ENCODE results near the gene SMIM5. TPM values are rescaled to one million over a fixed set of nuclear protein-coding genes. Genes with fewer than 3 reads are reported as not detected.

SMIM5 gene
- total and polyA plus RNA-seq, 9 of the 15 experiments (the other 6 are each of a cell fraction or from before 2014, with no cell fraction given): 0.08 TPM; not detected in 8

GRCh38 chr17:75666959-75667790 lies 33.9 kb downstream of the SMIM5 start, which contains the start of the genes RECQL5 and SAP30BP (continued):
- no peak for TF ChIP-seq ZNF518B (CRISPR knock-in tag; IDR thresholded peaks at IDR 0.05)
- no peak for TF ChIP-seq THRA (IDR thresholded peaks at IDR 0.05)
- no peak for TF ChIP-seq ZNF12 (CRISPR knock-in tag; IDR thresholded peaks at IDR 0.05)
- peak; percentile 96 for TF ChIP-seq ELF1 (tag; IDR thresholded peaks at IDR 0.05)
- TF ChIP-seq BRD4 (IDR thresholded peaks at IDR 0.05): no peak
- TF ChIP-seq HOXB6 (CRISPR knock-in tag; IDR thresholded peaks at IDR 0.05; ENCODE audit: borderline replicate concordance): no peak
- TF ChIP-seq ZBTB7A (IDR thresholded peaks at IDR 0.05; ENCODE audit: borderline replicate concordance, control insufficient read depth, low read depth, low read length): peak; percentile 65
- no peak for TF ChIP-seq POU5F1 (IDR thresholded peaks at IDR 0.05; ENCODE audit: borderline replicate concordance, low read depth, low read length, partially characterized antibody)
- peak; percentile 61 for TF ChIP-seq ASH1L (IDR thresholded peaks at IDR 0.05; ENCODE audit: borderline replicate concordance, low read depth, partially characterized antibody)
- TF ChIP-seq SIN3B (IDR thresholded peaks at IDR 0.05; ENCODE audit: low read depth): peak; percentile 99
- no peak for TF ChIP-seq HMGN3 (IDR thresholded peaks at IDR 0.05; ENCODE audit: borderline replicate concordance, extremely low read depth, insufficient read length, low read depth, low read length)
- no peak for TF ChIP-seq THAP7 (CRISPR knock-in tag; IDR thresholded peaks at IDR 0.05)
- no peak for TF ChIP-seq ZNF830 (CRISPR knock-in tag; IDR thresholded peaks at IDR 0.05)
- TF ChIP-seq KLF10 (CRISPR knock-in tag; IDR thresholded peaks at IDR 0.05): no peak
- TF ChIP-seq HNRNPK (IDR thresholded peaks at IDR 0.05; ENCODE audit: low read depth, low read length, poor library complexity, severe bottlenecking): no peak
- no peak for TF ChIP-seq ERF (CRISPR knock-in tag; IDR thresholded peaks at IDR 0.05)
- TF ChIP-seq ZNF583 (CRISPR knock-in tag; IDR thresholded peaks at IDR 0.05): no peak
- no peak for TF ChIP-seq GTF2B (IDR thresholded peaks at IDR 0.05; ENCODE audit: extremely low read depth, insufficient read length)
- no peak for TF ChIP-seq ZNF280B (CRISPR knock-in tag; IDR thresholded peaks at IDR 0.05)
- TF ChIP-seq HIVEP1 (CRISPR knock-in tag; IDR thresholded peaks at IDR 0.05): no peak
- peak; percentile 83; the same call in 1 of the 2 replicates for TF ChIP-seq HDAC2 (IDR thresholded peaks at IDR 0.05)
